K562 (cell line): Measurements from ENCODE around the gene ITPKA. TPM values are rescaled to one million over a fixed set of nuclear protein-coding genes. Genes with fewer than 3 reads are reported as not detected.

Experiments used
- ATAC-seq: fragments of 200-7000 bp; cut with Tn5 transposase; 3 replicates; pipeline ENCODE4 v1.9.1; 2020; ENCODE audit warnings: moderate library complexity
- BruUV-seq: library from RNA; stranded (reverse); fragments of 400-500 nt; replicated peaks from 2 replicates; lab custom pipeline; 2021; lab: Mats Ljungman, UMichigan
- CTCF ChIA-PET: fragments of 300-600 bp; formaldehyde crosslinking; extraction: SDS; loops from one replicate; lab custom pipeline; 2021; ENCODE audit warnings: low intra/inter-chr PET ratio; lab: Yijun Ruan, JAX
- POLR2A ChIA-PET: fragments of 300-600, 350-650 bp; sonication (Branson Sonifier 250); formaldehyde crosslinking; extraction: SDS; loops from one replicate; lab custom pipeline; 2021; ENCODE audit warnings: antibody characterized with exemption, inconsistent platforms; lab: Yijun Ruan, JAX
- DNase-seq, 4 experiments: peaks; one replicate each; pipeline versions ENCODE4 v3.0.0 to v3.0.0-alpha.2; 2011 to 2018; ENCODE audit warnings: low spot score in 3 of 4, mixed read lengths in 3 of 4; ENCODE audit errors: extremely low read depth in 1 of 4
- FAIRE-seq: peaks from 2 replicates; lab custom pipeline; 2011; peaks lifted over from hg19 to GRCh38; lab: Jason Lieb, UNC
- H2AFZ ChIP-seq: 2 replicates; pipeline ENCODE4 v1.6.0; 2011; ENCODE audit warnings: low read depth, low read length, control low read depth, inconsistent platforms
- H3K27ac ChIP-seq: fragments of 200-600 bp; 3 replicates; pipeline ENCODE4 v1.8.0; 2011; ENCODE audit warnings: low read depth, mild to moderate bottlenecking, control low read depth, inconsistent platforms, low read length, moderate library complexity, mixed read lengths; ENCODE audit errors: extremely low read depth
- H3K27me3 ChIP-seq, 2 experiments: fragments of 300-600 bp in 1 of 2; 2 replicates in 1 of 2; 3 replicates in 1 of 2; pipeline versions ENCODE4 v1.6.0 to v1.8.0; 2011; ENCODE audit warnings: inconsistent platforms in 2 of 2, low read length in 2 of 2, mild to moderate bottlenecking in 1 of 2, mixed read lengths in 1 of 2, moderate library complexity in 1 of 2; ENCODE audit not compliant: control insufficient read depth in 2 of 2, insufficient read depth in 2 of 2
- H3K36me3 ChIP-seq: fragments of 300-600 bp; 3 replicates; pipeline ENCODE4 v1.8.0; 2011; ENCODE audit warnings: mild to moderate bottlenecking, low read length, inconsistent platforms; ENCODE audit not compliant: control insufficient read depth, insufficient read depth
- H3K4me1 ChIP-seq, 2 experiments: fragments of 200-600 bp in 1 of 2; replicated peaks in 1 of 2; 2 replicates in 1 of 2; 3 replicates in 1 of 2; pipeline versions ENCODE4 v1.5.1 to v1.8.0; 2011; ENCODE audit warnings: inconsistent platforms in 2 of 2, low read length in 2 of 2, mild to moderate bottlenecking in 1 of 2, mixed read lengths in 1 of 2, moderate library complexity in 1 of 2; ENCODE audit not compliant: control insufficient read depth in 2 of 2, insufficient read depth in 2 of 2
- H3K4me2 ChIP-seq: 2 replicates; pipeline ENCODE4 v1.6.1; 2011; ENCODE audit warnings: low read length, control low read depth, inconsistent platforms, mixed read lengths; ENCODE audit not compliant: insufficient read depth
- H3K4me3 ChIP-seq: fragments of 200-600 bp; sonication (generic), shearing (Covaris generic); 2 replicates; pipeline ENCODE4 v1.5.1; 2016; ENCODE audit warnings: control low read depth, inconsistent platforms
- H3K79me2 ChIP-seq: fragments of 200-600 bp; 3 replicates; pipeline ENCODE4 v1.8.0; 2011; ENCODE audit warnings: low read length, inconsistent platforms; ENCODE audit not compliant: control insufficient read depth, insufficient read depth
- H3K9ac ChIP-seq, 2 experiments: 2 replicates each; pipeline versions ENCODE4 v1.6.0 to v1.6.1; 2011; ENCODE audit warnings: low read depth in 2 of 2, low read length in 2 of 2, control low read depth in 1 of 2, inconsistent platforms in 1 of 2, mild to moderate bottlenecking in 1 of 2, mixed read lengths in 1 of 2; ENCODE audit not compliant: insufficient read depth in 1 of 2
- H3K9me1 ChIP-seq: one replicate; pipeline ENCODE4 v1.6.0; 2011; ENCODE audit warnings: inconsistent platforms, mild to moderate bottlenecking, low read length, moderate library complexity; ENCODE audit not compliant: control insufficient read depth, insufficient read depth
- H3K9me3 ChIP-seq: replicated peaks from 2 replicates; pipeline ENCODE4 v1.5.1; 2011; ENCODE audit warnings: low read depth, low read length, inconsistent platforms; ENCODE audit not compliant: control insufficient read depth, insufficient read depth
- H4K20me1 ChIP-seq: replicated peaks from 2 replicates; pipeline ENCODE4 v1.6.1; 2011; ENCODE audit warnings: low read length, inconsistent platforms, mixed read lengths; ENCODE audit not compliant: control insufficient read depth, insufficient read depth
- CC2D1A ChIP-seq: fragments of 450-650 bp; IDR thresholded peaks from 2 replicates; pipeline ENCODE4 v1.6.1; 2017; ENCODE audit warnings: mild to moderate bottlenecking
- CCAR2 ChIP-seq: fragments of 200-400 bp; formaldehyde crosslinking; IDR thresholded peaks from 2 replicates; pipeline ENCODE4 v1.6.1; 2017; ENCODE audit warnings: mild to moderate bottlenecking, low read depth, low read length
- DACH1 ChIP-seq: fragments of 450-650 bp; IDR thresholded peaks from 2 replicates; pipeline ENCODE4 v1.6.1; 2018; ENCODE audit not compliant: partially characterized antibody
- HDAC3 ChIP-seq: fragments of 450-650 bp; IDR thresholded peaks from 2 replicates; pipeline ENCODE4 v1.6.1; 2018; ENCODE audit warnings: borderline replicate concordance, mild to moderate bottlenecking, moderate library complexity; ENCODE audit not compliant: partially characterized antibody
- HDAC6 ChIP-seq: IDR thresholded peaks from 2 replicates; pipeline ENCODE4 v1.6.1; 2012; ENCODE audit warnings: low read depth, mild to moderate bottlenecking, control low read depth, inconsistent platforms, low read length, moderate library complexity
- PCBP1 ChIP-seq: fragments of 200-400 bp; formaldehyde crosslinking; IDR thresholded peaks from 2 replicates; pipeline ENCODE4 v1.6.1; 2018; ENCODE audit warnings: mild to moderate bottlenecking, low read depth, low read length; ENCODE audit not compliant: poor library complexity, severe bottlenecking
- RREB1 ChIP-seq: fragments of 250-450 bp; sonication (Bioruptor Pico); IDR thresholded peaks from 2 replicates; pipeline ENCODE4 v1.4.0; 2020
- SMAD3 ChIP-seq: fragments of 450-650 bp; formaldehyde crosslinking; conservative IDR thresholded peaks from 2 replicates; pipeline ENCODE4 v1.4.0; 2020; ENCODE audit warnings: mild to moderate bottlenecking
- SRF ChIP-seq, 2 experiments: fragments of 250-450, 450-650 bp in 1 of 2; sonication (Bioruptor Pico) in 1 of 2; sonication (generic) in 1 of 2; formaldehyde crosslinking; IDR thresholded peaks; 2 replicates each; pipeline versions ENCODE4 v1.5.0 to v1.5.1; 2020 to 2022; ENCODE audit warnings: mild to moderate bottlenecking in 1 of 2, missing genetic modification reagents in 1 of 2
- XRCC4 ChIP-seq: IDR thresholded peaks from one replicate; pipeline ENCODE4 v1.6.1; 2011; ENCODE audit not compliant: insufficient read depth, insufficient read length; ENCODE audit errors: extremely low read depth
- YY1 ChIP-seq, 3 experiments: IDR thresholded peaks; 2 replicates each; pipeline ENCODE4 v1.6.1; 2011; ENCODE audit warnings: low read length in 2 of 3, mild to moderate bottlenecking in 2 of 3, moderate library complexity in 2 of 3, borderline replicate concordance in 1 of 3, control low read depth in 1 of 3, low read depth in 1 of 3; ENCODE audit not compliant: insufficient read depth in 3 of 3, insufficient replicate concordance in 2 of 3, control insufficient read depth in 1 of 3, insufficient read length in 1 of 3; ENCODE audit errors: extremely low read depth in 1 of 3
- ZBTB8A ChIP-seq: fragments of 450-650 bp; IDR thresholded peaks from 2 replicates; pipeline ENCODE4 v1.6.1; 2018; ENCODE audit warnings: mild to moderate bottlenecking, moderate library complexity; ENCODE audit not compliant: partially characterized antibody
- ZFP1 ChIP-seq: fragments of 450-650 bp; formaldehyde crosslinking; IDR thresholded peaks from 2 replicates; pipeline ENCODE4 v1.4.0; 2020; ENCODE audit warnings: mild to moderate bottlenecking, mixed read lengths
- ZNF217 ChIP-seq: sonication (generic); formaldehyde crosslinking; IDR thresholded peaks from 2 replicates; pipeline ENCODE4 v1.8.0; 2022; ENCODE audit warnings: mild to moderate bottlenecking, missing genetic modification reagents
- ZNF384 ChIP-seq: IDR thresholded peaks from 2 replicates; pipeline ENCODE4 v1.6.1; 2012; ENCODE audit warnings: low read depth, low read length, improper control_type of control experiment
- WGBS: fragments of 100-300 bp; shearing (Covaris generic); methylation state at CpG from one replicate; pipeline ENCODE4 v1.1.6; 2016; ENCODE audit warnings: low coverage, mixed read lengths; ENCODE audit not compliant: insufficient coverage; ENCODE audit errors: missing lambda C conversion rate; 5-methylcytosine and 5-hydroxymethylcytosine counted together
- in situ Hi-C: fragments of 300-500 bp; cut with MboI; formaldehyde crosslinking; loops from 4 replicates; pipeline ENCODE4 v1.15.0; 2018; ENCODE audit warnings: inconsistent platforms, mixed read lengths
- intact Hi-C: fragments of 100-400 bp; cut with micrococcal nuclease; formaldehyde crosslinking; loops from 2 replicates; pipeline ENCODE4 v1.14.2; 2022
- polyA plus RNA-seq, 8 experiments: library from polyadenylated mRNA; depleted of rRNA in 4 of 8; stranded (reverse) in 5 of 8; unstranded in 3 of 8; fragments of >200 nt; fragmentation: Nextera tagmentation in 2 of 8; fragmentation: Illumina TruSeq in 1 of 8; extraction: Ambion mirVana in 2 of 8; extraction: Trizol in 1 of 8; gene quantifications; 2 replicates each; pipeline versions ENCODE4 v1.2.1 to v1.2.3, GENCODE V29; 2011 to 2014; ENCODE audit warnings: inconsistent platforms in 1 of 8, missing spikeins in 1 of 8
- total RNA-seq, 7 experiments: library from RNA; depleted of rRNA in 6 of 7; stranded (reverse); fragments of >200 nt in 6 of 7; fragmentation: Illumina TruSeq in 2 of 7; extraction: Trizol in 2 of 7; gene quantifications; 2 replicates each; pipeline versions ENCODE4 v1.2.1 to v1.2.3, GENCODE V29; 2011 to 2021; ENCODE audit warnings: low replicate concordance in 1 of 7
- TF ChIP-seq, protein P1 (sequence below): fragments of 450-650 bp; IDR thresholded peaks from 2 replicates; pipeline ENCODE4 v1.7.0; 2016; ENCODE audit warnings: borderline replicate concordance

Gene ITPKA
- total and polyA plus RNA-seq, 9 of the 15 experiments (the other 6 are each of a cell fraction or from before 2014, with no cell fraction given), result 0.14 to 68.4 (median 11.5) TPM

DNA sequence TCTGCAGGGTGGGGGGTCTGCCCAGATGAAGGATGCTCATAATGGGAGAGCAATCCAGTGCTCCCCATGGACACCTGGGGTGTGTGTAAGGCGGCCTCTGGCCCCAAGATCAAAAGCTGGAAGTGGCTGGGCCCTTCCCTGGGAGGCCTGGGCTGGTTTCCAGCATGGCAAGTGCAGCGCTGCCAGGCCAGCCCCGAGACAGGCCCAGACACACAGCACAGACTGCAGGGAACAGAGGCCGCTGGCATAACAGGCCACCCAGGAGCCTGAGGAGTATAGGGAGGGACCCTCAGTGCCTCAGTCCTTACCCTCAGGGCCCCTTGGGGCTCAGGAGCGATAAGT is 10.0 kb downstream of the ITPKA start:
- Histone ChIP-seq H3K27ac (no peak overlapping the region), H3K79me2 (0 out of 3 replicates have a peak, but pooled peaks cover under 1% of the 10 kb centered on the region), H3K9me1 (no peaks in the 10 kb centered on the region), H3K9me3 (no peaks in the 10 kb centered on the region), H3K27me3 (no peaks in the 10 kb centered on the region), H3K4me3 (no peak overlapping the region), H3K4me1 (no peaks in the 10 kb centered on the region; a peak in 1 of 5 replicates), H3K36me3 (peaks cover 24% of the 10 kb centered on the region; the same call in 2 of the 3 replicates), H2AFZ (no peak overlapping the region), H3K9ac (no peak overlapping the region), H3K4me2 (no peak overlapping the region), H4K20me1 (no peaks in the 10 kb centered on the region)
- BruUV-seq, result no TSS peak
- DNase-seq, result no peak
- no peak for FAIRE-seq
- in situ Hi-C loops (no loop called here), intact Hi-C loops (no loop called here)
- WGBS, result 91% methylated on average over 5 of the region's 5 CpGs
- POLR2A ChIA-PET, result interaction anchor here (0.7 to 1.3 kb wide), 3 partner anchors 10 to 289 kb away, joined by 3 read pairs; no protein-coding TSS in a partner anchor
- no peak; the same call in 2 of the 3 replicates for ATAC-seq
- CTCF ChIA-PET, result no interaction called here
- TF ChIP-seq SMAD3 (CRISPR knock-in tag), result no peak
- TF ChIP-seq XRCC4, result no peak
- no peak for TF ChIP-seq HDAC6
- no peak for TF ChIP-seq HDAC3
- no peak for TF ChIP-seq PCBP1
- no peak for TF ChIP-seq ZNF217
- no peak for TF ChIP-seq YY1 (IDR thresholded peaks at IDR 0.05; ENCODE audit: borderline replicate concordance in 1 of 3, control insufficient read depth in 1 of 3, extremely low read depth in 1 of 3, insufficient read depth in 3 of 3, insufficient read length in 1 of 3, insufficient replicate concordance in 2 of 3, low read depth in 1 of 3, low read length in 2 of 3)
- no peak for TF ChIP-seq ZFP1 (CRISPR knock-in tag)
- TF ChIP-seq, protein P1, sequence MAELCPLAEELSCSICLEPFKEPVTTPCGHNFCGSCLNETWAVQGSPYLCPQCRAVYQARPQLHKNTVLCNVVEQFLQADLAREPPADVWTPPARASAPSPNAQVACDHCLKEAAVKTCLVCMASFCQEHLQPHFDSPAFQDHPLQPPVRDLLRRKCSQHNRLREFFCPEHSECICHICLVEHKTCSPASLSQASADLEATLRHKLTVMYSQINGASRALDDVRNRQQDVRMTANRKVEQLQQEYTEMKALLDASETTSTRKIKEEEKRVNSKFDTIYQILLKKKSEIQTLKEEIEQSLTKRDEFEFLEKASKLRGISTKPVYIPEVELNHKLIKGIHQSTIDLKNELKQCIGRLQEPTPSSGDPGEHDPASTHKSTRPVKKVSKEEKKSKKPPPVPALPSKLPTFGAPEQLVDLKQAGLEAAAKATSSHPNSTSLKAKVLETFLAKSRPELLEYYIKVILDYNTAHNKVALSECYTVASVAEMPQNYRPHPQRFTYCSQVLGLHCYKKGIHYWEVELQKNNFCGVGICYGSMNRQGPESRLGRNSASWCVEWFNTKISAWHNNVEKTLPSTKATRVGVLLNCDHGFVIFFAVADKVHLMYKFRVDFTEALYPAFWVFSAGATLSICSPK, result no peak
- TF ChIP-seq SRF (CRISPR knock-in tag; IDR thresholded peaks at IDR 0.05), result no peak
- TF ChIP-seq ZNF384, result no peak
- TF ChIP-seq DACH1, result no peak
- TF ChIP-seq RREB1 (CRISPR knock-in tag), result no peak
- TF ChIP-seq CC2D1A, result no peak
- TF ChIP-seq ZBTB8A, result no peak
- TF ChIP-seq CCAR2, result no peak
